Measurements from ENCODE around the gene ABHD10.

The ABHD10 gene

GRCh38 chr3:111999484-112000324 lies 20.9 kb downstream of the ABHD10 start:
- TF ChIP-seq ZBTB7A (IDR thresholded peaks at IDR 0.05; ENCODE audit: low read depth) (no peak), NFIC (IDR thresholded peaks at IDR 0.05) (no peak), FOXM1 (IDR thresholded peaks at IDR 0.05; ENCODE audit: borderline replicate concordance, low read depth) (no peak), RAD21 (IDR thresholded peaks at IDR 0.05; ENCODE audit: low read depth) (no peak), EGR1 (IDR thresholded peaks at IDR 0.05) (no peak), TCF12 (IDR thresholded peaks at IDR 0.05; ENCODE audit: low read depth) (no peak), CREB1 (IDR thresholded peaks at IDR 0.05; ENCODE audit: low read depth) (no peak), TEAD4 (IDR thresholded peaks at IDR 0.05) (no peak), CEBPB (IDR thresholded peaks at IDR 0.05) (no peak)

GRCh38 chr3:112000367-112000771 lies 21.5 kb downstream of the ABHD10 start:
- TF ChIP-seq TAF1 (IDR thresholded peaks at IDR 0.05; ENCODE audit: low read depth) (no peak), USF1 (IDR thresholded peaks at IDR 0.05) (no peak), CEBPB (IDR thresholded peaks at IDR 0.05) (no peak), MAX (IDR thresholded peaks at IDR 0.05) (no peak), ZBTB7A (IDR thresholded peaks at IDR 0.05; ENCODE audit: low read depth) (no peak), TCF12 (IDR thresholded peaks at IDR 0.05; ENCODE audit: low read depth) (no peak), EGR1 (IDR thresholded peaks at IDR 0.05) (no peak), REST (IDR thresholded peaks at IDR 0.05; ENCODE audit: low read depth) (no peak), NFIC (IDR thresholded peaks at IDR 0.05) (no peak), RAD21 (IDR thresholded peaks at IDR 0.05; ENCODE audit: low read depth) (no peak), YY1 (IDR thresholded peaks at IDR 0.05; ENCODE audit: low read depth) (no peak), EP300 (IDR thresholded peaks at IDR 0.05; ENCODE audit: borderline replicate concordance) (no peak), TEAD4 (IDR thresholded peaks at IDR 0.05) (no peak), FOXM1 (IDR thresholded peaks at IDR 0.05; ENCODE audit: borderline replicate concordance, low read depth) (no peak), CREB1 (IDR thresholded peaks at IDR 0.05; ENCODE audit: low read depth) (no peak)

GRCh38 chr3:112000966-112001365 lies 22.1 kb downstream of the ABHD10 start:
- TF ChIP-seq EGR1 (IDR thresholded peaks at IDR 0.05), result no peak
- no peak for TF ChIP-seq YY1 (IDR thresholded peaks at IDR 0.05; ENCODE audit: low read depth)
- no peak for TF ChIP-seq TEAD4 (IDR thresholded peaks at IDR 0.05)
- no peak for TF ChIP-seq NFIC (IDR thresholded peaks at IDR 0.05)
- TF ChIP-seq ZBTB7A (IDR thresholded peaks at IDR 0.05; ENCODE audit: low read depth), result no peak
- no peak for TF ChIP-seq EP300 (IDR thresholded peaks at IDR 0.05; ENCODE audit: borderline replicate concordance)
- no peak for TF ChIP-seq CEBPB (IDR thresholded peaks at IDR 0.05)

- no peak for TF ChIP-seq RAD21 (IDR thresholded peaks at IDR 0.05; ENCODE audit: low read depth)
- no peak for TF ChIP-seq TAF1 (IDR thresholded peaks at IDR 0.05; ENCODE audit: low read depth)
- TF ChIP-seq EGR1 (IDR thresholded peaks at IDR 0.05), result no peak
- no peak for TF ChIP-seq CREB1 (IDR thresholded peaks at IDR 0.05; ENCODE audit: low read depth)
- no peak for TF ChIP-seq ZBTB7A (IDR thresholded peaks at IDR 0.05; ENCODE audit: low read depth)
- TF ChIP-seq REST (IDR thresholded peaks at IDR 0.05; ENCODE audit: low read depth), result no peak
- TF ChIP-seq NFIC (IDR thresholded peaks at IDR 0.05), result no peak
- no peak for TF ChIP-seq FOXM1 (IDR thresholded peaks at IDR 0.05; ENCODE audit: borderline replicate concordance, low read depth)
- no peak for TF ChIP-seq USF1 (IDR thresholded peaks at IDR 0.05)
- no peak for TF ChIP-seq TEAD4 (IDR thresholded peaks at IDR 0.05)
- TF ChIP-seq CEBPB (IDR thresholded peaks at IDR 0.05), result no peak
- no peak for TF ChIP-seq TCF12 (IDR thresholded peaks at IDR 0.05; ENCODE audit: low read depth)
These were observed 22.7 kb downstream of the ABHD10 start for GRCh38 chr3:112001526-112001925.

- TF ChIP-seq ZBTB7A (IDR thresholded peaks at IDR 0.05; ENCODE audit: low read depth) (no peak), RAD21 (IDR thresholded peaks at IDR 0.05; ENCODE audit: low read depth) (no peak), EP300 (IDR thresholded peaks at IDR 0.05; ENCODE audit: borderline replicate concordance) (no peak), EGR1 (IDR thresholded peaks at IDR 0.05) (no peak), CEBPB (IDR thresholded peaks at IDR 0.05) (no peak), YY1 (IDR thresholded peaks at IDR 0.05; ENCODE audit: low read depth) (no peak), MAX (IDR thresholded peaks at IDR 0.05) (no peak), TEAD4 (IDR thresholded peaks at IDR 0.05) (no peak), NFIC (IDR thresholded peaks at IDR 0.05) (no peak)
These were observed 23.5 kb downstream of the ABHD10 start for GRCh38 chr3:112002096-112002971.
